Uterus (tissue), 2 donors: ENCODE measurements around the gene PROC.

ENCODE experiments used
- CTCF ChIP-seq, 4 experiments: fragments of 200-600 bp in 2 of 4; fragments of 450-650 bp in 2 of 4; sonication (generic) in 2 of 4; IDR thresholded peaks; one replicate each; pipeline ENCODE4 v1.5.1; 2016 to 2019; ENCODE audit warnings: antibody characterized with exemption in 4 of 4, mild to moderate bottlenecking in 2 of 4, moderate library complexity in 1 of 4
- POLR2A ChIP-seq, 2 donors: fragments of 450-650 bp; IDR thresholded peaks; one replicate each; pipeline ENCODE4 v1.6.1; 2016; ENCODE audit warnings: antibody characterized with exemption in 2 of 2, mild to moderate bottlenecking in 1 of 2, moderate library complexity in 1 of 2

- TF ChIP-seq CTCF (IDR thresholded peaks at IDR 0.05) (no peak), POLR2A (IDR thresholded peaks at IDR 0.05) (no peak)
Measured at GRCh38 chr2:127404466-127405254, 13.6 kb upstream of the PROC start.
